ENCODE results near the gene SGCA.

GRCh38 chr17:50144355-50144754 lies 21.4 kb upstream of the SGCA start:
- no peak for TF ChIP-seq CTCF (IDR thresholded peaks at IDR 0.05)
- no peak for TF ChIP-seq ZFX (IDR thresholded peaks at IDR 0.05; ENCODE audit: borderline replicate concordance)
